Neuronal stem cell (in vitro differentiated cells): ENCODE data around the gene CLDN14.

Experiments
- DNase-seq: peaks from one replicate; pipeline ENCODE4 v3.0.0-alpha.2; 2013; ENCODE audit warnings: low spot score
- H2AFZ ChIP-seq: one replicate; pipeline ENCODE4 v1.6.1; 2013; ENCODE audit warnings: mild to moderate bottlenecking, low read length, inconsistent platforms
- H2AK5ac ChIP-seq: 2 replicates; pipeline ENCODE4 v1.6.1; 2013; ENCODE audit warnings: low read depth, mild to moderate bottlenecking, inconsistent platforms, low read length, moderate library complexity, mixed read lengths
- H2BK120ac ChIP-seq: 2 replicates; pipeline ENCODE4 v1.6.1; 2013; ENCODE audit warnings: low read depth, mild to moderate bottlenecking, inconsistent platforms, low read length, moderate library complexity, mixed read lengths
- H2BK12ac ChIP-seq: one replicate; pipeline ENCODE4 v1.6.1; 2013; ENCODE audit warnings: low read length, inconsistent platforms
- H2BK15ac ChIP-seq: 2 replicates; pipeline ENCODE4 v1.6.1; 2013; ENCODE audit warnings: mild to moderate bottlenecking, low read length, inconsistent platforms, mixed read lengths
- H2BK5ac ChIP-seq: one replicate; pipeline ENCODE4 v1.6.1; 2013; ENCODE audit warnings: inconsistent platforms, mild to moderate bottlenecking, low read length, moderate library complexity
- H3K14ac ChIP-seq: one replicate; pipeline ENCODE4 v1.6.1; 2013; ENCODE audit warnings: low read length, inconsistent platforms
- H3K18ac ChIP-seq: 2 replicates; pipeline ENCODE4 v1.6.1; 2013; ENCODE audit warnings: low read length, inconsistent platforms
- H3K23ac ChIP-seq: 2 replicates; pipeline ENCODE4 v1.6.1; 2013; ENCODE audit warnings: low read depth, mild to moderate bottlenecking, mixed read lengths, low read length, inconsistent platforms; ENCODE audit not compliant: poor library complexity
- H3K27ac ChIP-seq: replicated peaks from 3 replicates; pipeline ENCODE4 v1.5.1; 2013; ENCODE audit warnings: low read length, inconsistent platforms
- H3K27me3 ChIP-seq, 3 experiments: 2 replicates each; pipeline ENCODE4 v1.6.1; 2013; ENCODE audit warnings: low read length in 3 of 3, mild to moderate bottlenecking in 2 of 3, inconsistent platforms in 1 of 3, low read depth in 1 of 3, mixed read lengths in 1 of 3, moderate library complexity in 1 of 3; ENCODE audit not compliant: control insufficient read depth in 3 of 3, insufficient read depth in 3 of 3
- H3K36me3 ChIP-seq, 2 donors: replicated peaks in 1 of 2; 2 replicates each; pipeline ENCODE4 v1.6.1; 2013; ENCODE audit warnings: low read length in 2 of 2; ENCODE audit not compliant: control insufficient read depth in 2 of 2, insufficient read depth in 2 of 2
- H3K4ac ChIP-seq: 2 replicates; pipeline ENCODE4 v1.6.1; 2013; ENCODE audit warnings: inconsistent platforms, mild to moderate bottlenecking, low read length, moderate library complexity
- H3K4me1 ChIP-seq, 2 donors: 1 replicate in 1 of 2; 2 replicates in 1 of 2; pipeline ENCODE4 v1.6.1; 2013; ENCODE audit warnings: low read length in 2 of 2, low read depth in 1 of 2; ENCODE audit not compliant: control insufficient read depth in 2 of 2, insufficient read depth in 1 of 2
- H3K4me2 ChIP-seq: one replicate; pipeline ENCODE4 v1.6.1; 2013; ENCODE audit warnings: mild to moderate bottlenecking, low read length, inconsistent platforms; ENCODE audit not compliant: insufficient read depth, poor library complexity, severe bottlenecking
- H3K4me3 ChIP-seq, 2 donors: 2 replicates each; pipeline ENCODE4 v1.5.1; 2013; ENCODE audit warnings: low read length in 2 of 2, mild to moderate bottlenecking in 2 of 2, inconsistent platforms in 1 of 2, moderate library complexity in 1 of 2
- H3K79me1 ChIP-seq: one replicate; pipeline ENCODE4 v1.6.1; 2013; ENCODE audit warnings: low read depth, mild to moderate bottlenecking, inconsistent platforms, low read length, moderate library complexity
- H3K9ac ChIP-seq: one replicate; pipeline ENCODE4 v1.6.1; 2013; ENCODE audit warnings: mild to moderate bottlenecking, low read depth, low read length, inconsistent platforms; ENCODE audit not compliant: poor library complexity
- H3K9me3 ChIP-seq, 2 donors: replicated peaks in 1 of 2; 2 replicates each; pipeline versions ENCODE3 to v1.6.1; 2013; ENCODE audit warnings: low read length in 2 of 2, mild to moderate bottlenecking in 2 of 2, inconsistent platforms in 1 of 2, low read depth in 1 of 2, mixed read lengths in 1 of 2, moderate library complexity in 1 of 2; ENCODE audit not compliant: control insufficient read depth in 2 of 2, insufficient read depth in 1 of 2
- H4K8ac ChIP-seq: one replicate; pipeline ENCODE4 v1.6.1; 2013; ENCODE audit warnings: low read depth, mild to moderate bottlenecking, inconsistent platforms, low read length, moderate library complexity
- H4K91ac ChIP-seq: one replicate; pipeline ENCODE4 v1.6.1; 2013; ENCODE audit warnings: low read length, low read depth, mild to moderate bottlenecking, inconsistent platforms; ENCODE audit not compliant: poor library complexity
- WGBS, 2 donors: extraction: QIAGEN DNeasy Blood & Tissue Kit; methylation state at CpG; one replicate each; pipeline ENCODE4 v1.1.7; 2013; ENCODE audit warnings: missing lambda C conversion rate in 2 of 2, mixed read lengths in 1 of 2; ENCODE audit not compliant: insufficient read length in 2 of 2, insufficient replicate concordance in 1 of 2; ENCODE audit errors: extremely low coverage in 2 of 2; 5-methylcytosine and 5-hydroxymethylcytosine counted together

Gene CLDN14

DNA sequence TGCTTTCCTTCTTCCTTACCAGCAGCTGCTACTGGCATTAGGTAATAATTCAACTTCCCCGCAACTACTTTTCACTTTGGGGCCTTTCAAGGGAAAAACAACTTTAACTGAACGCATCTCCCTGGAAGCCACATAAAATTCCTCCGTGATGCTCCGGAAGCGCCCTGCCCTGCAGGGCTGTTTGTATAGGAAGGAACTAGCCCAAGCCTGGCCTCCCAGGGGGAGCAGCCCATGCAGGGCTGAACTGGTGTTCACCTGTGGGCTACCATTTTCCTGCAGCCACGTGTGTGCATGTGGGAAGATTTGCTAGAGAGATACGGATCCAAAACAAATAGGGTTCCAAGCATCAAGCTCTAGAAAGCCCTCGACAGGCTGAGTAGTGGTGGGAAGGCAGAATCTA lies 14.4 kb downstream of the CLDN14 start:
- Histone ChIP-seq H3K27me3 (peaks cover 0 to 22% (median 0%) of the 10 kb centered on the region in 3 experiments), H2BK12ac (no peak overlapping the region), H3K36me3 (no peaks in the 10 kb centered on the region), H2AK5ac (no peak overlapping the region), H3K4ac (no peak overlapping the region), H4K91ac (no peak overlapping the region), H3K9me3 (no peaks in the 10 kb centered on the region), H3K79me1 (no peaks in the 10 kb centered on the region), H3K4me2 (no peak overlapping the region), H2BK120ac (no peak overlapping the region), H2BK5ac (no peak overlapping the region), H3K4me1 (peaks cover 0 to 3% of the 10 kb centered on the region in 2 donors), H4K8ac (no peak overlapping the region), H3K9ac (no peak overlapping the region), H3K27ac (no peak overlapping the region), H3K23ac (no peak overlapping the region), H3K14ac (no peak overlapping the region), H3K4me3 (no peak overlapping the region), H2AFZ (no peak overlapping the region), H2BK15ac (no peak overlapping the region), H3K18ac (no peak overlapping the region)
- no peak for DNase-seq
- no CpG with 5 or more reads among the region's 8 CpGs for WGBS, 2 donors

GRCh38 chr21:36464590-36464989 lies 15.3 kb downstream of the CLDN14 start:
- DNase-seq: no peak
- Histone ChIP-seq H3K4me3 (no peak overlapping the region), H2AFZ (no peak overlapping the region), H3K9me3 (no peaks in the 10 kb centered on the region), H2BK12ac (no peak overlapping the region), H2BK5ac (no peak overlapping the region), H3K36me3 (no peaks in the 10 kb centered on the region), H2BK120ac (no peak overlapping the region), H2BK15ac (no peak overlapping the region), H3K18ac (peak overlapping the region; percentile 78), H3K9ac (no peak overlapping the region), H3K14ac (peak overlapping the region; percentile 31), H3K4ac (no peak overlapping the region), H3K4me2 (no peak overlapping the region), H3K27me3 (peaks cover 0 to 22% (median 0%) of the 10 kb centered on the region in 3 experiments), H4K91ac (no peak overlapping the region), H3K27ac (no peak overlapping the region), H4K8ac (no peak overlapping the region), H3K23ac (peak overlapping the region; percentile 59), H3K4me1 (peaks cover 0 to 3% of the 10 kb centered on the region in 2 donors), H2AK5ac (no peak overlapping the region), H3K79me1 (no peaks in the 10 kb centered on the region)
- no CpG with 5 or more reads among the region's 3 CpGs for WGBS, 2 donors

DNA sequence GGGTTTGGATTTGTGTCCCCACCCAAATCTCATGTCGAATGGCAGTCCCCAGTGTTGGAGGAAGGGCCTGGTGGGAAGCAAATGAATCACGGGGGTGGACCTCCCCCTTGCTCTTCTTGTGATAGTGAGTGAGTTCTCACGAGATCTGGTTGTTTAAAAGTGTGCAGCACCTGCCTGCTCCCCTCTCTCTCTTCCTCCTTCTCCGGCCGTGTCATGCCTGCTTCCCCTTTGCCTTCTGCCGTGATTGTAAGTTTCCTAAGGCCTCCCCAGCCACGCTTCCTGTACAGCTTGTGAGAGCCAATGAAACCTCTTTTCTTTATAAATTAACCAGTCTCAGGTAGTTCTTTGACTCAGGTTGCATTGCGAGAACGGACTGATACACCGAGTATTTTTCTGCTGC lies 15.9 kb downstream of the CLDN14 start:
- no peak overlapping the region for H4K8ac ChIP-seq
- H3K27me3 ChIP-seq: peaks cover 0 to 22% (median 0%) of the 10 kb centered on the region in 3 experiments
- no peak overlapping the region for H3K18ac ChIP-seq
- H2AFZ ChIP-seq: no peak overlapping the region
- H2AK5ac ChIP-seq: no peak overlapping the region
- no peak overlapping the region for H3K4ac ChIP-seq
- no peak overlapping the region for H4K91ac ChIP-seq
- no peak overlapping the region for H2BK5ac ChIP-seq
- H3K9ac ChIP-seq: no peak overlapping the region
- H2BK12ac ChIP-seq: no peak overlapping the region
- WGBS, 2 donors: no CpG with 5 or more reads among the region's 10 CpGs
- no peaks in the 10 kb centered on the region for H3K36me3 ChIP-seq
- H3K4me1 ChIP-seq: peaks cover 0 to 3% of the 10 kb centered on the region in 2 donors
- H3K4me3 ChIP-seq: no peak overlapping the region
- DNase-seq: no peak
- no peak overlapping the region for H2BK120ac ChIP-seq
- no peak overlapping the region for H3K4me2 ChIP-seq
- H3K14ac ChIP-seq: no peak overlapping the region
- no peaks in the 10 kb centered on the region for H3K79me1 ChIP-seq
- no peak overlapping the region for H2BK15ac ChIP-seq
- H3K27ac ChIP-seq: no peak overlapping the region
- no peaks in the 10 kb centered on the region for H3K9me3 ChIP-seq
- H3K23ac ChIP-seq: no peak overlapping the region

DNA sequence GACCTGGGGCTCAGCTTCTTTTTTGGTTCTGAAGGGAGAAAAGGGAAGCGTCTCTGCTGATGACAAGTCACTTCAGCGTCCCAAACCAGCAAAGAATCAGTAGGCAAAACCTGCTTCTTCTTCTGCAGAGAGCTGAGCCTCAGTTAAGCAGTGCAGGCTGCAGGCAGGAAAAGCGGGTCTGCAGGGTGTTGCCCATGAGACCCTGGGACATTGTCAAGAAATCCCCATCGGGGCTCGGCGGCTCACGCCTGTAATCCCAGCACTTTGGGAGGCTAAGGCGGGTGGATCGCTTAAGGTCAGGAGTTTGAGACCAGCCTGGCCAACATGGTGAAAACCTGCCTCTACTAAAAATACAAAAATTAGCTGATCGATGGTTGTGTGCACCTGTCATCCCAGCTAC lies 16.7 kb downstream of the CLDN14 start:
- no CpG with 5 or more reads among the region's 10 CpGs for WGBS, 2 donors
- no peak overlapping the region for H3K23ac ChIP-seq

More for the DNA sequence above, 16.7 kb downstream of the CLDN14 start:
- Histone ChIP-seq H3K27me3 (peaks cover 0 to 22% (median 0%) of the 10 kb centered on the region in 3 experiments), H3K4me3 (no peak overlapping the region), H3K4me1 (peaks cover 0 to 3% of the 10 kb centered on the region in 2 donors), H2BK5ac (no peak overlapping the region), H2AK5ac (no peak overlapping the region), H2BK12ac (no peak overlapping the region), H3K9me3 (no peaks in the 10 kb centered on the region), H2BK120ac (no peak overlapping the region), H3K4me2 (no peak overlapping the region), H3K18ac (no peak overlapping the region), H3K14ac (no peak overlapping the region), H4K8ac (no peak overlapping the region), H3K36me3 (no peaks in the 10 kb centered on the region), H3K27ac (no peak overlapping the region), H3K9ac (no peak overlapping the region), H2BK15ac (no peak overlapping the region), H4K91ac (no peak overlapping the region), H2AFZ (no peak overlapping the region), H3K79me1 (no peaks in the 10 kb centered on the region), H3K4ac (no peak overlapping the region)
- DNase-seq: no peak
